Glutamatergic neuron (in vitro differentiated cells): ENCODE measurements around the gene KXD1. TPM values are rescaled to one million over a fixed set of nuclear protein-coding genes. Genes with fewer than 3 reads are reported as not detected.

Experiments
- DNase-seq: peaks from one replicate; pipeline ENCODE4 v3.0.0; 2022
- H3K27ac Mint-ChIP-seq: one replicate; pipeline ENCODE4 v1.8.0; 2020; ENCODE audit warnings: mild to moderate bottlenecking, mixed read lengths, inconsistent platforms; ENCODE audit not compliant: unreplicated experiment
- H3K27me3 Mint-ChIP-seq: one replicate; pipeline ENCODE4 v1.8.0; 2020; ENCODE audit warnings: mild to moderate bottlenecking, moderate library complexity, mixed read lengths, inconsistent platforms; ENCODE audit not compliant: unreplicated experiment
- H3K36me3 Mint-ChIP-seq: one replicate; pipeline ENCODE4 v1.8.0; 2020; ENCODE audit warnings: mild to moderate bottlenecking, mixed read lengths, inconsistent platforms; ENCODE audit not compliant: unreplicated experiment
- H3K4me1 Mint-ChIP-seq: one replicate; pipeline ENCODE4 v1.8.0; 2020; ENCODE audit warnings: mild to moderate bottlenecking, low read depth, mixed read lengths, inconsistent platforms; ENCODE audit not compliant: unreplicated experiment
- H3K4me3 Mint-ChIP-seq: one replicate; pipeline ENCODE4 v1.8.0; 2020; ENCODE audit warnings: mild to moderate bottlenecking, mixed read lengths, inconsistent platforms; ENCODE audit not compliant: unreplicated experiment
- H3K9me3 Mint-ChIP-seq: one replicate; pipeline ENCODE4 v1.8.0; 2020; ENCODE audit warnings: mild to moderate bottlenecking, moderate library complexity, mixed read lengths, inconsistent platforms; ENCODE audit not compliant: unreplicated experiment
- total RNA-seq: library from RNA; stranded (reverse); fragmentation: NEBNext Ultra II Directional; extraction: Animal tissue kit (Norgen Biotek cat#: 25700); gene quantifications from one replicate; pipeline ENCODE4 v1.2.1, GENCODE V29; 2021; ENCODE audit not compliant: unreplicated experiment
- TF ChIP-seq, protein P1 (sequence below): fragments of 200-600 bp; sonication (generic); IDR thresholded peaks from one replicate; pipeline ENCODE4 v1.5.0; 2021; ENCODE audit not compliant: partially characterized antibody, unreplicated experiment

Gene KXD1
- total RNA-seq, 1 donor from 2014 or later, result 71.3 TPM

DNA sequence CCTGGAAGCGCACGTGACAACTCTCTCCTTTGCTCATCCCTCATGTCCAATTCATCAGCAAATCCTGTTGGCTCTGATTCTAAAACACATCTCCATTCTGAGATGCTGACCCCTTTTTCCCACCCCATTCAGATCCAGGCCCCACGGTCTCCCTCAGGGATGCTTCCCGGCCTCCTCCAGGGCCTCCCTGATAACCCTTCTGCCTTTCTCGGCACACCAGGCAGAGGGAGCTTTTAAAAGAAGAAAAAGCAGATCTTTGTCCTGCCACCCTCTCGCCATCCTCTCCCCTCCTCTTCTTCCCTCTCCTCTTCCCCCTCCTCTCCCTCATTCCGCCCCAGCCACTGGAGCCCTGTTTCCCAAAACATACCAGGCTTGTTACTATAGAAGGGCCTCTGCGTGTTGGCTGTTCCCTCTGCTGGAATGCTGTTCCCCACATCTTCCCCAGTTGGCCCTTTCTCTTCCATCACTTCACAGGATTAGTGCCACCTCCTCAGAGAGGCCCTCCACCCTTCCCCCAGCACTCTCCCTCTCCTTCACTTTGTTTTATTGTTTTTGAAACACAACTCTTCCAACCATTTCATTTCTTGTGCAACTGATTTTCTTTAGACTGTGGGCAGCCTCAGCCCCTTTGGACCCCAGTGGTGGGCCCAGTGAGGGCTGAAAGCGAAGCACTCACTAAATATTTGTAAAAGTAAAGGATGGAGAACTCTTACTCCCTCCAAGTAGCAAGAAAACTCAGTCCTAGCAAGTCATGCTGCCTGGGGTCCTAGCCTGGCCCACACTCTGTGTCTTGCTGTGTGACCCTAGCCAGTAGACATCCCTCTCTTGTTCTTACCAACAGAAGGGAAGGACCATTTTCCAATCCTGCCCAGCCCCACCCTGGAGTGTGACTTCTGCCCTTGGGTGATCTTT, 51.4 kb downstream of the KXD1 start:
- TF ChIP-seq, protein P1, sequence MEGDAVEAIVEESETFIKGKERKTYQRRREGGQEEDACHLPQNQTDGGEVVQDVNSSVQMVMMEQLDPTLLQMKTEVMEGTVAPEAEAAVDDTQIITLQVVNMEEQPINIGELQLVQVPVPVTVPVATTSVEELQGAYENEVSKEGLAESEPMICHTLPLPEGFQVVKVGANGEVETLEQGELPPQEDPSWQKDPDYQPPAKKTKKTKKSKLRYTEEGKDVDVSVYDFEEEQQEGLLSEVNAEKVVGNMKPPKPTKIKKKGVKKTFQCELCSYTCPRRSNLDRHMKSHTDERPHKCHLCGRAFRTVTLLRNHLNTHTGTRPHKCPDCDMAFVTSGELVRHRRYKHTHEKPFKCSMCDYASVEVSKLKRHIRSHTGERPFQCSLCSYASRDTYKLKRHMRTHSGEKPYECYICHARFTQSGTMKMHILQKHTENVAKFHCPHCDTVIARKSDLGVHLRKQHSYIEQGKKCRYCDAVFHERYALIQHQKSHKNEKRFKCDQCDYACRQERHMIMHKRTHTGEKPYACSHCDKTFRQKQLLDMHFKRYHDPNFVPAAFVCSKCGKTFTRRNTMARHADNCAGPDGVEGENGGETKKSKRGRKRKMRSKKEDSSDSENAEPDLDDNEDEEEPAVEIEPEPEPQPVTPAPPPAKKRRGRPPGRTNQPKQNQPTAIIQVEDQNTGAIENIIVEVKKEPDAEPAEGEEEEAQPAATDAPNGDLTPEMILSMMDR, result no peak
- no peaks in the 10 kb centered on the region for H3K36me3 Mint-ChIP-seq
- H3K9me3 Mint-ChIP-seq, result peaks cover 5% of the 10 kb centered on the region
- H3K27ac Mint-ChIP-seq, result no peak overlapping the region
- peaks cover 33% of the 10 kb centered on the region for H3K27me3 Mint-ChIP-seq
- H3K4me3 Mint-ChIP-seq, result peak overlapping the region; percentile 39
- H3K4me1 Mint-ChIP-seq, result peaks cover 15% of the 10 kb centered on the region
- DNase-seq, result no peak

DNA sequence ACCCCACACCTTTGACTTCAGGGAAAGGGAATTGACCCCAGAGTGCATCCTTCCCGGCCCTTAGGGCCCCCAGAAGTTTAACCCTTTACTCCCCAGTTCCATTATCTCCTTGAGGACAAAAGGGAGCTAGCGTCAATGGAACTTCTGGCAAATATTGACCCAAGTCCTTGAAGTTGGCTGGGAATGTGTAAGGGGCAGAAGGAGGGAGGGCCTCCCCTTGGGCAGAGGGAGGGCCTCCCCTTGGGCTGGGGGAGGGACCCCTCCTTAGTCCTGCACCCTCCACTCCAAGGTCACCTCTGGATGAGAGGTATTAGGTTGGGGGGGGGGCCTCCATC, 52.0 kb downstream of the KXD1 start:
- peaks cover 5% of the 10 kb centered on the region for H3K9me3 Mint-ChIP-seq
- peaks cover 15% of the 10 kb centered on the region for H3K4me1 Mint-ChIP-seq
- TF ChIP-seq, protein P1, result no peak
- no peaks in the 10 kb centered on the region for H3K36me3 Mint-ChIP-seq
- no peak overlapping the region for H3K27ac Mint-ChIP-seq
- no peak for DNase-seq
- no peak overlapping the region for H3K4me3 Mint-ChIP-seq
- H3K27me3 Mint-ChIP-seq, result peaks cover 36% of the 10 kb centered on the region

DNA sequence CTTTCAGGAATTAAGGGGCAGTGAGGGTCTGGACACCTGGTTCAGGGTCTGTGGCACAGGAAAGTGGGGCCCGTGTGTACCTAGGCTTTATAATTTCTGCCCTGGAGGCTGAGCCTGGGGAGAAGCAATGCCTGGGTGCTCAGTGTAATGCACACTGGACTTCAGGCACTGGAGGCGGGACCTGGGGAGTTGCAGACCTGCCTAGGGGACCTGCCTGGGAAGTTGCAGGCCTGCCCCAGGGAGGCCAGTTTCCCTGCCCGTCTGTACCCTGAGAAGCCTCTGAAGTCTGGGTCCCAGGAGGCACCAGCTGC, 52.5 kb downstream of the KXD1 start:
- H3K4me3 Mint-ChIP-seq, result no peak overlapping the region
- no peak overlapping the region for H3K27ac Mint-ChIP-seq

DNA sequence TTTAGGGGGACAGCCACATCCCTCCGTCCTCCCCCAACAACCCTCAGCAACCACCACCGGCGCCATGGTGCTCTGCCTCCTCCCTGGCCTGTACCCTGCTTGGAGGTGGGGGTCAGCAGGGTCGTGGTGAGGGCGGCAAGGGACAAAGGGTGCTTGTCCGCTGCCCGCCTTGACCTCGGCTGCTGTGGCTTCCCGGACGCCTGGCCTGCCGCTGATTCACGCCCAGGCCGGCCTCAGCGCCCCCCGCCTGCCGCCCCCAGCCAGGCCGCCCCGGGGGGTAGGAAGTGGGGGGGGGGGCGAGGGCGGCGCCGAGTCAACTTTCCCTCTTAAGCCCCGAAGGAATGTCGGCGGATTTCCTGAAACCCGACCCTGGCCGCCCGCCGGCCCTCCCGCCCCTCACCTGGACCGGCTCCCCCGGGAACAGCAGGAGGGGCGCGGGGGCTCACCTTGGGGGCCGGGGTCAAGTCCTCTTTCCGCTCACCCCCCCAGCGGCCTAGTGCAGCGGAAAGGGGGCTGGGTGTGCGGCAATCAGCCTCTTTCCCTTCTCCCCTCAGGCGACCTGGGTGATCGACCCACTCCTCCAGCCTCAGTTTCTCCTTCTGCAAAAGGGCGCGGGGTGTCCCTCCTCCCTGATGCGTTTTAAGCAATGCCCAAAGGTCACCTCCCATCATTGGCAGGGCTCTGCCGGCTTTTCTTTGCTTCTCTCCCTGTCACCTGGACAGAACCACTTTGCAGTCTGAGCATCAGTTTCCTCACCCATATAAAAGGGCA, 53.1 kb downstream of the KXD1 start:
- H3K4me3 Mint-ChIP-seq, result peak overlapping the region; percentile 80

More for the DNA sequence above, 52.5 kb downstream of the KXD1 start:
- no peak for DNase-seq
- peaks cover 12% of the 10 kb centered on the region for H3K4me1 Mint-ChIP-seq
- H3K27me3 Mint-ChIP-seq, result peaks cover 37% of the 10 kb centered on the region
- peaks cover 2% of the 10 kb centered on the region for H3K36me3 Mint-ChIP-seq
- TF ChIP-seq, protein P1, result no peak
- H3K9me3 Mint-ChIP-seq, result peaks cover 5% of the 10 kb centered on the region

More for the DNA sequence above, 53.1 kb downstream of the KXD1 start:
- Mint-ChIP-seq H3K36me3 (peaks cover 4% of the 10 kb centered on the region), H3K4me1 (peaks cover 10% of the 10 kb centered on the region), H3K27ac (no peak overlapping the region), H3K27me3 (peaks cover 34% of the 10 kb centered on the region), H3K9me3 (peaks cover 3% of the 10 kb centered on the region)
- no peak for DNase-seq
- TF ChIP-seq, protein P1, result no peak
